K562 (cell line): ENCODE measurements around the gene MKLN1. TPM values are rescaled to one million over a fixed set of nuclear protein-coding genes. Genes with fewer than 3 reads are reported as not detected.

Source experiments
- ATAC-seq: fragments of 200-7000 bp; cut with Tn5 transposase; 3 replicates; pipeline ENCODE4 v1.9.1; 2020; ENCODE audit warnings: moderate library complexity
- BruUV-seq: library from RNA; stranded (reverse); fragments of 400-500 nt; replicated peaks from 2 replicates; lab custom pipeline; 2021; lab: Mats Ljungman, UMichigan
- CTCF ChIA-PET: fragments of 300-600 bp; formaldehyde crosslinking; extraction: SDS; loops from one replicate; lab custom pipeline; 2021; ENCODE audit warnings: low intra/inter-chr PET ratio; lab: Yijun Ruan, JAX
- POLR2A ChIA-PET: fragments of 300-600, 350-650 bp; sonication (Branson Sonifier 250); formaldehyde crosslinking; extraction: SDS; loops from one replicate; lab custom pipeline; 2021; ENCODE audit warnings: antibody characterized with exemption, inconsistent platforms; lab: Yijun Ruan, JAX
- DNase-seq, 4 experiments: peaks; one replicate each; pipeline versions ENCODE4 v3.0.0 to v3.0.0-alpha.2; 2011 to 2018; ENCODE audit warnings: low spot score in 3 of 4, mixed read lengths in 3 of 4; ENCODE audit errors: extremely low read depth in 1 of 4
- FAIRE-seq: peaks from 2 replicates; lab custom pipeline; 2011; peaks lifted over from hg19 to GRCh38; lab: Jason Lieb, UNC
- H2AFZ ChIP-seq: 2 replicates; pipeline ENCODE4 v1.6.0; 2011; ENCODE audit warnings: low read depth, low read length, control low read depth, inconsistent platforms
- H3K27ac ChIP-seq: fragments of 200-600 bp; 3 replicates; pipeline ENCODE4 v1.8.0; 2011; ENCODE audit warnings: low read depth, mild to moderate bottlenecking, control low read depth, inconsistent platforms, low read length, moderate library complexity, mixed read lengths; ENCODE audit errors: extremely low read depth
- H3K27me3 ChIP-seq, 2 experiments: fragments of 300-600 bp in 1 of 2; 2 replicates in 1 of 2; 3 replicates in 1 of 2; pipeline versions ENCODE4 v1.6.0 to v1.8.0; 2011; ENCODE audit warnings: inconsistent platforms in 2 of 2, low read length in 2 of 2, mild to moderate bottlenecking in 1 of 2, mixed read lengths in 1 of 2, moderate library complexity in 1 of 2; ENCODE audit not compliant: control insufficient read depth in 2 of 2, insufficient read depth in 2 of 2
- H3K36me3 ChIP-seq: fragments of 300-600 bp; 3 replicates; pipeline ENCODE4 v1.8.0; 2011; ENCODE audit warnings: mild to moderate bottlenecking, low read length, inconsistent platforms; ENCODE audit not compliant: control insufficient read depth, insufficient read depth
- H3K4me1 ChIP-seq, 2 experiments: fragments of 200-600 bp in 1 of 2; replicated peaks in 1 of 2; 2 replicates in 1 of 2; 3 replicates in 1 of 2; pipeline versions ENCODE4 v1.5.1 to v1.8.0; 2011; ENCODE audit warnings: inconsistent platforms in 2 of 2, low read length in 2 of 2, mild to moderate bottlenecking in 1 of 2, mixed read lengths in 1 of 2, moderate library complexity in 1 of 2; ENCODE audit not compliant: control insufficient read depth in 2 of 2, insufficient read depth in 2 of 2
- H3K4me2 ChIP-seq: 2 replicates; pipeline ENCODE4 v1.6.1; 2011; ENCODE audit warnings: low read length, control low read depth, inconsistent platforms, mixed read lengths; ENCODE audit not compliant: insufficient read depth
- H3K4me3 ChIP-seq: fragments of 200-600 bp; sonication (generic), shearing (Covaris generic); 2 replicates; pipeline ENCODE4 v1.5.1; 2016; ENCODE audit warnings: control low read depth, inconsistent platforms
- H3K79me2 ChIP-seq: fragments of 200-600 bp; 3 replicates; pipeline ENCODE4 v1.8.0; 2011; ENCODE audit warnings: low read length, inconsistent platforms; ENCODE audit not compliant: control insufficient read depth, insufficient read depth
- H3K9ac ChIP-seq, 2 experiments: 2 replicates each; pipeline versions ENCODE4 v1.6.0 to v1.6.1; 2011; ENCODE audit warnings: low read depth in 2 of 2, low read length in 2 of 2, control low read depth in 1 of 2, inconsistent platforms in 1 of 2, mild to moderate bottlenecking in 1 of 2, mixed read lengths in 1 of 2; ENCODE audit not compliant: insufficient read depth in 1 of 2
- H3K9me1 ChIP-seq: one replicate; pipeline ENCODE4 v1.6.0; 2011; ENCODE audit warnings: inconsistent platforms, mild to moderate bottlenecking, low read length, moderate library complexity; ENCODE audit not compliant: control insufficient read depth, insufficient read depth
- H3K9me3 ChIP-seq: replicated peaks from 2 replicates; pipeline ENCODE4 v1.5.1; 2011; ENCODE audit warnings: low read depth, low read length, inconsistent platforms; ENCODE audit not compliant: control insufficient read depth, insufficient read depth
- H4K20me1 ChIP-seq: replicated peaks from 2 replicates; pipeline ENCODE4 v1.6.1; 2011; ENCODE audit warnings: low read length, inconsistent platforms, mixed read lengths; ENCODE audit not compliant: control insufficient read depth, insufficient read depth
- SAFB2 ChIP-seq: fragments of 200-400 bp; formaldehyde crosslinking; IDR thresholded peaks from 2 replicates; pipeline ENCODE4 v1.6.1; 2018; ENCODE audit warnings: borderline replicate concordance, low read length, low read depth, moderate library complexity; ENCODE audit not compliant: severe bottlenecking
- WGBS: fragments of 100-300 bp; shearing (Covaris generic); methylation state at CpG from one replicate; pipeline ENCODE4 v1.1.6; 2016; ENCODE audit warnings: low coverage, mixed read lengths; ENCODE audit not compliant: insufficient coverage; ENCODE audit errors: missing lambda C conversion rate; 5-methylcytosine and 5-hydroxymethylcytosine counted together
- in situ Hi-C: fragments of 300-500 bp; cut with MboI; formaldehyde crosslinking; loops from 4 replicates; pipeline ENCODE4 v1.15.0; 2018; ENCODE audit warnings: inconsistent platforms, mixed read lengths
- intact Hi-C: fragments of 100-400 bp; cut with micrococcal nuclease; formaldehyde crosslinking; loops from 2 replicates; pipeline ENCODE4 v1.14.2; 2022
- polyA plus RNA-seq, 8 experiments: library from polyadenylated mRNA; depleted of rRNA in 4 of 8; stranded (reverse) in 5 of 8; unstranded in 3 of 8; fragments of >200 nt; fragmentation: Nextera tagmentation in 2 of 8; fragmentation: Illumina TruSeq in 1 of 8; extraction: Ambion mirVana in 2 of 8; extraction: Trizol in 1 of 8; gene quantifications; 2 replicates each; pipeline versions ENCODE4 v1.2.1 to v1.2.3, GENCODE V29; 2011 to 2014; ENCODE audit warnings: inconsistent platforms in 1 of 8, missing spikeins in 1 of 8
- total RNA-seq, 7 experiments: library from RNA; depleted of rRNA in 6 of 7; stranded (reverse); fragments of >200 nt in 6 of 7; fragmentation: Illumina TruSeq in 2 of 7; extraction: Trizol in 2 of 7; gene quantifications; 2 replicates each; pipeline versions ENCODE4 v1.2.1 to v1.2.3, GENCODE V29; 2011 to 2021; ENCODE audit warnings: low replicate concordance in 1 of 7
- TF ChIP-seq, protein P1 (sequence below), 2 experiments: IDR thresholded peaks in 1 of 2; conservative IDR thresholded peaks in 1 of 2; 2 replicates each; pipeline ENCODE4 v1.6.1; 2016; ENCODE audit warnings: low read depth in 2 of 2, mild to moderate bottlenecking in 1 of 2, missing compliant biosample characterization in 1 of 2, missing genetic modification characterization in 1 of 2, moderate library complexity in 1 of 2
- TF ChIP-seq, protein P2 (sequence below): fragments of 450-650 bp; IDR thresholded peaks from 2 replicates; pipeline ENCODE4 v1.6.1; 2016

MKLN1 gene
- total and polyA plus RNA-seq, 9 of the 15 experiments (the other 6 are each of a cell fraction or from before 2014, with no cell fraction given): 18.6 to 80.4 (median 56.0) TPM

DNA sequence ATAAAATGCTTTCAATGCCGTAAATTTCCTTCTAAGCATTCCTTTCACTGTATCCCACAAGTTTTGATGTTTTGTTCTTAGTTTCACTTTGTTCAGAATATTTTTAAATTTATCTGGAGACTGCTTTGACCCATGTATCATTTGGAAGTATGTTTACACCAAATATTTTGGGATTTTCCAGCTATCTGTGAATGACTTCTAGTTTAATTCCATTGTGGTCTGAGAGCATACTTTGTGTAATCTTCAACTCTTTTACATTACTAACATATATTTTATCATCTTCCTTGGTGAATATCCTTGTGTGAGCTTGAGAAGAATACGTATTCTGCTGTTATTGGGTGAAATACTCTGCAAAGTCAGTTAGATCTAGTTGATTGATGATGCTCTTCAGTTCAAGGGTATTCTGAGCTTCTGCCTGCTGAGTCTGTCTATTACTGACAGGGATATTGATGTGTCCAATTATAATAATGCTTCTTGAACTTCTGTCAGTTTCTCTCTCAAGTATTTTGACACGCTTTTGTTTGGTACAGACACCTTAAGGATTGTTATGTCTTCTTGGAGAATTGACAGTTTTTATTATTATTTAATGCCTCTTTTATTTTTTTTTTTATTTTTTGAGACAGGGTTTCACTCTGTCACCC, 31.6 kb downstream of the MKLN1 start:
- POLR2A ChIA-PET: interaction anchor here (0.7 to 2.1 kb wide), 7 partner anchors 11 to 283 kb away, joined by 3 to 6 read pairs (median 3); no protein-coding TSS in a partner anchor

More for the DNA sequence above, 31.6 kb downstream of the MKLN1 start:
- DNase-seq: no peak
- H3K9me3 ChIP-seq: no peaks in the 10 kb centered on the region
- no peak overlapping the region for H3K27ac ChIP-seq
- CTCF ChIA-PET: no interaction called here
- intact Hi-C loops: no loop called here
- H3K9me1 ChIP-seq: no peaks in the 10 kb centered on the region
- no peak overlapping the region for H3K4me3 ChIP-seq
- 73% methylated on average over 3 of the region's 3 CpGs for WGBS
- H2AFZ ChIP-seq: no peak overlapping the region
- TF ChIP-seq, protein P1, sequence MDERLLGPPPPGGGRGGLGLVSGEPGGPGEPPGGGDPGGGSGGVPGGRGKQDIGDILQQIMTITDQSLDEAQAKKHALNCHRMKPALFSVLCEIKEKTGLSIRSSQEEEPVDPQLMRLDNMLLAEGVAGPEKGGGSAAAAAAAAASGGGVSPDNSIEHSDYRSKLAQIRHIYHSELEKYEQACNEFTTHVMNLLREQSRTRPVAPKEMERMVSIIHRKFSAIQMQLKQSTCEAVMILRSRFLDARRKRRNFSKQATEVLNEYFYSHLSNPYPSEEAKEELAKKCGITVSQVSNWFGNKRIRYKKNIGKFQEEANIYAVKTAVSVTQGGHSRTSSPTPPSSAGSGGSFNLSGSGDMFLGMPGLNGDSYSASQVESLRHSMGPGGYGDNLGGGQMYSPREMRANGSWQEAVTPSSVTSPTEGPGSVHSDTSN (CRISPR knock-in tag; IDR thresholded peaks at IDR 0.05; ENCODE audit: low read depth): no peak
- TF ChIP-seq, protein P1 (tag; conservative IDR thresholded peaks at IDR 0.05; ENCODE audit: low read depth): peak; percentile 49; the same call in 1 of the 2 replicates
- TF ChIP-seq, protein P2, sequence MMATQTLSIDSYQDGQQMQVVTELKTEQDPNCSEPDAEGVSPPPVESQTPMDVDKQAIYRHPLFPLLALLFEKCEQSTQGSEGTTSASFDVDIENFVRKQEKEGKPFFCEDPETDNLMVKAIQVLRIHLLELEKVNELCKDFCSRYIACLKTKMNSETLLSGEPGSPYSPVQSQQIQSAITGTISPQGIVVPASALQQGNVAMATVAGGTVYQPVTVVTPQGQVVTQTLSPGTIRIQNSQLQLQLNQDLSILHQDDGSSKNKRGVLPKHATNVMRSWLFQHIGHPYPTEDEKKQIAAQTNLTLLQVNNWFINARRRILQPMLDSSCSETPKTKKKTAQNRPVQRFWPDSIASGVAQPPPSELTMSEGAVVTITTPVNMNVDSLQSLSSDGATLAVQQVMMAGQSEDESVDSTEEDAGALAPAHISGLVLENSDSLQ: peak; percentile 38; the same call in 1 of the 2 replicates
- no peak for TF ChIP-seq SAFB2
- H3K27me3 ChIP-seq: no peaks in the 10 kb centered on the region
- 0 out of 3 replicates have a peak, but pooled peaks have one; percentile 15 for ATAC-seq
- no peak overlapping the region for H3K9ac ChIP-seq
- H3K4me2 ChIP-seq: no peak overlapping the region
- FAIRE-seq: no peak
- H3K79me2 ChIP-seq: peaks cover 100% of the 10 kb centered on the region
- H4K20me1 ChIP-seq: peaks cover 14% of the 10 kb centered on the region; the same call in 1 of the 2 replicates
- H3K36me3 ChIP-seq: no peaks in the 10 kb centered on the region
- peaks cover 0 to 10% of the 10 kb centered on the region in 2 experiments; a peak in 3 of 5 replicates for H3K4me1 ChIP-seq
- in situ Hi-C loops: no loop called here
- no TSS peak for BruUV-seq
